Muscle of arm (tissue), 12 donors: Measurements from ENCODE around the gene ECI2. TPM values are rescaled to one million over a fixed set of nuclear protein-coding genes. Genes with fewer than 3 reads are reported as not detected.
A peak's percentile ranks its signal among the peaks of the same experiment; 100 is the strongest.
"Not testable (repeated sequence)": the region's sequence is repeated elsewhere in the genome, so short reads cannot be mapped to it uniquely, and the experiment has no call there.

Source experiments
- DNase-seq: peaks from one replicate; pipeline ENCODE4 v3.0.0-alpha.2; 2013
- polyA plus RNA-seq, 12 donors: library from polyadenylated mRNA; unstranded; fragments of 120-200 nt; gene quantifications; one replicate each; pipeline ENCODE4 v1.2.1, GENCODE V29; 2013; ENCODE audit not compliant: insufficient read length in 12 of 12

Gene ECI2
- polyA plus RNA-seq, 12 donors: 42.6 to 70.6 (median 59.7) TPM; not detected in 1

DNA sequence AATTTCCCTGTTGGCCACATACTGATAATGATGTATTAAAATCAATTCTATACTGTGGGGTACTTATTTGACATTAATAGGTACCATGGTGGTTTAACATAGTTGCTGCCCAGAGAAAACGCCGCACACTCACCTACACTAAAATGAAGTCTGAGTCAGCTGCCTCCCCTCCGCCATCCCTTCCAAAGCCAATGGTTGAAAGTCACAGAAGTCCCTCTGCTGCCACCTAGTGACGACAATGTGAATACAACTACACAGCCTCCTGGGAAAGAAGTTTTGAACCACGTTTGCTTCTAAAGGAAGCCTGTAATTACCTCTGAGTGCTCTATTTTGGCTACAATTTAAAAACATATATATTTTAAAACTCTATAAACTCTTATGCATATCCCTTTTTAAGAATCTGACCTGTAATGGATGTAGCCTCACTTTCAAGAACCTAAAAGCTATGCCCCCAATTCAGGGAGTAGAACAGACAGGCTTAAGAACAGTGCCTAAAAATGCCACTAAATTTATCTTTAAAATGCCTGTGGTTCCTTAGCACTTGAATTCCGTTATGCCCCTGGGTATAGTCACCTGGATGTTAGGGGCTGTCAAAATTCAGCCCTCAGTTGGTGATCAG is 20.6 kb upstream of the ECI2 start:
- DNase-seq: peak; percentile 85

DNA sequence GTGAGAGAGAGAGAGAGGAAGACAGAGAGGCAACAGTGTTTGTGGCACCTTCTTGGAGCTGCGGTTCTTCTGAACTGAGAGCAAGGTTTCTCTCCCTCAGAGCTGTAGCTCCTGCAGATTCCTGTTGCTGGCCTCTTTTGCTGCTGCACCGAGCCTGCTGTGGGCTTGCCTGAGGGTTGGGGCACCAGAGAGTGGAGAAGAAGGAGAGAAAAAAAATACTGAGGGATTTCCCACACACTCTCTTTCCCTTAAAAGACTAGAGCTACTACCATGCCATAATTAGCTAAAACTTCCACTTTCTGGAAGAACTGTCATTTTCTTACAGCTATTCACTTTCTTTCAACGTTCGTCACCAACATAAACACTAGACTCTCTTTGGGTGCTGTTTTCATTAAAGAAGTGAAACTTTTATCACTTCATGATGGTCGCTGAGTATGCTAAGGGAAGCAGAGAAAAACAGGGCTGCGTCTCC is 18.2 kb upstream of the ECI2 start:
- no peak for DNase-seq

DNA sequence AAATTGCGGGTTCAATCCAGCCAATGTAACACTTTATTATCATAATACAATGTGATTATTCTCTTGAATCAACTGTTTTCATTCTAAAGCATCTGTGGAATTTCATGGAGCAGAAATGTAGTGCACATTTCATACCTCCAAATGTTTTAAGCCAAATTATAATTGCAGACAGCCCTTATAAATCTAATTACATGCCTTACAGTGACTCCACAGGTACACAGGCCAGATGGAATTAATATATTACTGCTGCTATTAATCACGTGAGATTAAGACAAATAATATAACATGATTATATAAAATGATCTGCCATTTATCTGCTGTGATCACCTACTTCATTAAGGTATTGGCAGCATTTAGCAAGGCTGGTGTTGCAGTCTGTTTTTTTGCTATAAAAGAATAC is 9.7 kb upstream of the ECI2 start:
- DNase-seq: no peak

DNA sequence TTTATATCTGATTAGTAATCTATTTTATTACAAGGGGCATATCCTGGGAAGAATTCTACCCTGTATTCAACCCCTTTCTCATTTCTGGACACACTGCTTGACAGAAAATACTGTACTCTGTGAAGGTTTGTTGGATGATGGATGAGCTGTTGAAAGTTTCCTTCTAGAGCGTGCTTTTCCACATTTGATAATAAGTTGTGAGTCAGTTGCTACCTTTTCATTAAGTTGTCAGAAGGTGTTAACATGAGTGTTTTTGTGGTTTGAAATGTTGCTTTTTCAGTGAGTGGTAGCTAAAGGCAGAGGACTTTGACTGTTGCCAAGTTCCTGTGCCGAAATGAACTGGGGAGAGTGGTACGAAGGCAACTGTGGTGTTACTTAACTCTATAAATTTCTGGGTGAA is 3.9 kb upstream of the ECI2 start:
- no peak for DNase-seq

DNA sequence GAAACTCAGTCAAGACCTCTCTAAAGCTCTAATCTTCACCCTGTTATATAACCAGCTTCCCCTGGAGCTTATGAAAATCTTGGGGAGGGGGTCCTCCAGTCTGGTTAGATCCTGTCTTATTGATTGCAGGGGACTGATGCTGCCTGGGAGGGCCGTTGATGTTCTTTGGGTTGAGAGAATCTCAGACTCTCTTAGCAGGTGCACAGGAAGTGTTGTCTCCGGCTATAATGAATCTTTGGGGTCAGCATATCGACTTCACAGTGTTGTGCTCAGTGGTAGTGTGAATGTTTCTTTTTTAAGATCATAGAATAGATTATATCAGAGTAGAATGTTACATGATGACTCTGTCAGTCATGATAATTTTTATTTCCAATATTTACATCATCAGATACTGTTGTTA is 2.8 kb upstream of the ECI2 start:
- DNase-seq: no peak

DNA sequence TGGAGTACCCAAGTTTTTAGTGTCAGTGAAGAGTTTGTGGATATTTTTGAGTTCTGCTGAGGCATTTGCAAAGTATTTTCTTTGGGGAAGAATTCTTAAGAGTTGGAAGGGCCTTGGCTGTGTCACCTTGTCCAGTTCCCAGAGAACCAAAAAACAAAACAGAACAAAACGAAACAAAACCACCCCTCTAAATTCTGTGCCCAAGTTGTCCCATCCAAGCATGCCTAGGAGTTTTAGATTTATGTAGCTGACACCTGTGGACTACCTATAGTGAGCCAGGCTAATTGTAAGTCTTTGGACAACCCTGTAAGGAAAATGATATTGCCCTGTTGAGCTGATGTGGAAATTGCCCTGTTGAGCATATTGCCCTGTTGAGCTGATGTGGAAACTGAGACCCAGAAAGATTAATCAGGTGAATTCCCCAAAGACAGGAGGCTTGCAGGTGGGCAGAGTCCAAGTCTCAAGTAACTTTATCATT is 1.0 kb upstream of the ECI2 start:
- no peak for DNase-seq

DNA sequence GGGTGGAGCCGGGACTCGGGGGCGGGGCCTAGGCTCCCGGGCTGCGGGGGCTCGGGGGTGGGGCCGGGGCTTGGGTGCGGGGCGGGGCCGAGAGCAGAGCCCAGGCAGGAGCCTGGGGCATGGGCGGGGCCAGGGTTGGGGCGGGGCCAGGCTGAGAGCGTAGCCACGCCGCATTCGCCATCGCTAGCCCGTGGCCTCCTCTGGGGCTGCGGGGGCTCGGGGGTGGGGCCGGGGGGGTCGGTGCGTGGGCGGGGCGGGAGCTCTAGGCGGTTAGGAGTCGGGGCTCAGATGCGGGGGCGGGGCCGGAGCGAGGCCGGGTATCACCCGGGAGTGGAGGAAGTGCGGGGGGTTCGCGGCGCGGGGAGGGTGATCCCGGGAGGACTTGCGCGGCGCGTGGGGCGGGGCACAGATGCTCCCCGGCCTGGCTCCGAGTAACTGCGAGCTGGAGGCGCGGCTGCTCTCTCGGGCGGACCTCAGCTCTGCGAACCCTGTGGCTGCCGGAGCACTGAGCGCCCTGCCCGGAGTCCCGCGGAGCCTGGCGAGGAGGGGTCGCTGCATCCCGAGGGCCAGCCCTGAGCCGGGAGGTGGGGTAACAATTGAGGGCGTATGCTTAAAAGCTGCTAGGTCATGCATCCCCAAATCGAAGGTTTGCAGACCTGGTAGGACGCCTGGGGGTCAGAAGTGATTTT is 434 bp upstream of the ECI2 start:
- peak; percentile 95 for DNase-seq

DNA sequence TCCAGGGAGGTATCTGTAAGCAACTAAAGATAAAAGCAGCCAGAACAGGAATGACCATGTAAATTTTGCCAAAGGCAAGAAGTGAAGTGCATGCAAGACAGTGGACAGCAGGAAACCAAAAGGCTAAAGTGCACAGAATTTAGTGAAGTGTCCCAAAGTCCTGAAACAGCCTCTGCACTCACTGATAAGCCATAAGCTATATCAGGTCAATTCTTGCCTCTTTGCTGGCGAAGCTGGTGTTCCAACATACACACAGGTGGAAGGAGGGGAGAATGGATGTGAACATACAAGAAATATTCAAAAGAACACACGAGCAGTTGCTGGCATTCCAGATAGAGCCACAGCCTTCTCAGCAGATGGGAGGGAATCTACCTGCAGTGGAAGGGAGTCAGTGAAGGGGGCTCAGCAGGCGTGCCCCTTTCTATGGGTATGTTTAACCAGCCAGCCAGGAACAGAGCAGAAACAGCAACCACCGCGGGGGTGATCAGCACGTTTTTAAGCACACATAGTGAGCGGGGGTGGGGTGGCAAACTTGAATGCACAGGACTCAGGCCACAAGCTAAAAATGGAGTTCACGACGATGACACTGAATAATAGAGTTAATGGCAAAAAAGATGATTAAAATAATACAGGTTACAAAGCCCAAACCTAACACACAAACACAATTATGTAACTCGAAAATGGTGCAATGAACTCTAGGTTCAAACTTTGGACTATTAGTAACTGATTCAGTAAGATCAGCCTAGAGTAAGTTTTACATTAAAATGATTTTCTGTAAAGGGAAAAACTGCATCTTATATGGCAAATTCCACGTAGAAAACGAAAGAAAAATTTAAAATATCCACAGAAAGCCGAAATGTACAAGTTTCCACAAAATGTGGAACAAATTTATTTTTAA is 1.2 kb downstream of the ECI2 start:
- DNase-seq: peak; percentile 25

DNA sequence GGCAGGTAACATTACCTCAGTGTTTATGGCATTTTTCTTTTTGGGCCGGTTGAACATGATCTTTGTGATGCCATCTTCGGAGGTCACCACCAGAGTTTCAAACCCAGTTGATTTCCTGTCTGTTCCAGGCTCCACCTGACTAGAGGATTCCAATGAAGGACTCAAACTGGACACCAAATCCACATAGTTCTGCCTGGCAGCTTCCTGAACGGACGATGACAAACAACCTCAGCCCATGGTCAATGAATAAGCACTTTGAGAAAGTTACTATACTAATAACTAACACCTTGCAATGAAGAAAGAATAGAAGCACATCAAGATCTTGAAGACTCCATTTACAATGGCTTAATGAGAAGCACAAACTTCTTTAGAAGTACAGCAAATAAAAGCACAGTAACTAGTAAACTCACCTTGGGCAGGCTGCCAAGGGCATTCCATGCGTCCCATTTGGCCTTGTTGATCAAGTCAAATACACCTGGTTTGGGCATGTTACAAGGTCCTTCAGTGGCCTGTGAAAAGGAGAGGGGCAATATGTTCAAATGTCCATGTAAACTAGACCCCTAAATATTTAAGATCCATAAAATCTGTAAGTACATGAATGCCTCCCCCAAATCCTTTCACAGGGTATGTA is 4.9 kb downstream of the ECI2 start:
- DNase-seq: no peak

DNA sequence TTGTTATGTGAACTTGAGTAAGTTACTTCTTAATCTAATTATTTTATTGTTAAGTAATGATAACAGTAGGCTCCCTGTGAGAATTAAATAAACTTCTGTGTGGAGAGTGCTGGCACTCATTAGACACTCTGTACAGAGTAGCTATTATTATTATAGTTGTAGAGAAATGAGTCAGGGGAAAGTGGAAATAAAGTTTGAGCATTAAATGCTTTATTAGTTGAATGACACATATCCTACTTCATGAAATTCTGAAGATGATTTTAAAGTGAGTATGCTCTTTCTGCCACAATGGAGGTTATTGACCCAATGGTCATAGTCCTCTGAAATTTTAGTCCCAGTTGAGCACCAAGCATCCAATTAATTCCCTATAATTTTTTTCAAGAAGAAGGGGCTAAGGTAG is 5.9 kb downstream of the ECI2 start:
- no peak for DNase-seq

DNA sequence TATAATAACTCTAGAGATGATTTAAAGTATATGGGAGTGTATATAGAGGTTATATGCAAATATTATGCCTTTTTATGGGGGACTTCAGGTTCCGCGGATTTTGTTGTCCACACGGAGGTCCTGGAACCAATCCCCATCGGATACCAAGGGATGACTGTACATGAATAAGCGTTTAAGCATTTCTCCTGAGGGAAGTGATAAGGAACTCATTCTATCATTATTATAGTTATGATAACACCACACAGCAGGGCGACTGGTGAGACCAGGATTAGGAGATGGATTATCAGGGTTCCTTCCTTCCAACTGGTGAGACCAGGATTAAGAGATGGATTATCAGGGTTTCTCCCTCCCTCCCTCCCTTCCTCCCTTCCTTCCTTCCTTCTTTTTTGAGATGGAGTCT is 6.6 kb downstream of the ECI2 start:
- no peak for DNase-seq

DNA sequence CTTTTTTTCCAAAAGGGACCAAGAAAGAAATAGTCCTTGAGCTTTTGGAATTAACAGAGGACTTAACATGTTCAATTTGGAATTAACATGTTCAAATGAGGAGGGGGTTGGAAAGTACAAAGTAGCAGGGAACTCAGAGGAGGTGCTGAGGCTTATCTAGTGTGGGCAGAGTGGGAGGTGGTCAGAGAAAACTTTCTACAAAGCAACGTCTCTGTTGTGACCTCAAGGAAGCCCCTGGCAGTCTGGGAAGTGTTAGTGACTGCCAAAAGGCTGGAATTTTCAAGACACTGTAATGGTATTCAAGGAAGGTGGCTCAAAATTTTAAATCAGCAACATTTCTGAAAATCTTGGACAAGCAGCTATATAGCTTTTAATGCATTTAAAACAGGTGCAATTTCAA is 7.3 kb downstream of the ECI2 start:
- no peak for DNase-seq

DNA sequence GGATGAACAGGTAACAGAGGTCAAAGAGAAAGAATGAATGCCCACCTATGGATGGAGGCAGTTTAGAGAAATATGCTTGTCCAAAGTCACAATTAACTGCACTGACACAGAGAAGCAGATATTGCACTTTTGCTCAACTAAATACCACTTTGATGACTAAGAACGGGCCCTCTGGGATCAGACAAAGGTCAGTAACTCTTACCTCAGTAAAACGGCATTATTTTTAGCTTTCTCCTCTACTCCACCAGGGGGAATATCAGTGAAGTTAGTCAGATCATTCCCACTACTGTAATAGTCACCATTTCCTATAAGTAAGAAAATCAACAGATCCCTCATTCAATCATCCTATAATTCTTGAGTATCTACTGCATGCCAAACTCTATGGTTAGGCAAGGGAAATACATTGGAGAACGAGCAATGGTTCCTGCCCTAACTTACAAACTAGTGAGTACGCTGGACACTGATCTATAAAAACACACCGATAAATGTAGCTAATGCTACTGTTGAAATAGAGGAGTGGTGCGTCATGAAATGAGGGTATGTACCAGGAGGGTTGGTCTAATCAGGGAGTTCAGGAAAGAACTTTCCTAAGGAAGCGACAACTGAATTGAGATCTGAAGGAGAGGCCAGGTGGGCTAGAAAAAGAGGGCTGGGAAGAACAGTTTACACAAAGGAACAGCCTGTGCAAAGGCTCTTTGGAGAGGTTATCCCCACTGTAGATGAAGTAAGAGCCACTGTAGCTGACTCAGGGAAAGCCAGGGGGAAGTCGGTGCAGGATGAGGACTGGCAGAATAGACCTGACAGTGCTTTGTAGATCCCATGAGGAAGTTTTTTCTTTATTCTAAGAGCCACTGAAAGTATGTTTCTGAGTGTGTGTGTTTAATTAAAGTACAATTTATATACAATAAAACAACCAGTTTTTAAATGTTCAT is 9.2 kb downstream of the ECI2 start:
- no peak for DNase-seq

DNA sequence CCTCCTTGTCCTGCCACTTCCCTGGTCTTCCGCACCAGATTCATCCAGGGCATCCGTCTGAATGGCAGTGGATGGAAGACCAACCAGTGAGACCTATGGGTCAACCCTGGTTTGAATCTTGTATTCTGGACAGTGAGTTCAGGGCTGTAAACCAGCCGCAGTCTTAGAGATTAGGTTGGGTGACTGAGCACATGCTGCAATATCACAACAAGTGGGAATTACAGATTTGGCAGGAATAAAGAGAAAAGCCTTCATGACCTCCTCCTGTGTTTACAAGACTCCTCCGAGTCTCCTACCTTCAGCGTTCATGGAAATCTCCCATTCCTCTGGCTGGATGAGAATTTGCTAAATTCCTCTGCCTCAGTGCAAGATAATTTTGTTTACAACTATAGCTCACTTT is 9.9 kb downstream of the ECI2 start:
- no peak for DNase-seq

DNA sequence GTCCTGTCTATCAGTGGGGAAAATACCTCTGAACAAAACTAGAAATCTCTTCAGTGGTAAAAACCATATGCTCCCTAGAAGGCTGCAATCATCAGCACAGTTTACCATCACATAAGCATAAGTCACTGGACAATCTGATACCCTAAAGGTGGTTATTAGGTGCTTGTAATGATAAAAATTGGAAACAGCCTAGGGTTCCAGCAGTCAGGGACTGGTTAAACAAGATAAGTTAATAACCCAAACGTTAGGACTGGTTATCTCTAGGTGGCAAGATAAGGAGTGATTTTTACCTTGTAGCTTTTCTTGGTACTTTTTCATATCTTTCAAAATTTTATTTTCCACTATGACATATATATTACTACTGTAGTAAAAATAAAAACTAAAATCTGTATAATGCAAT is 11.0 kb downstream of the ECI2 start:
- no peak for DNase-seq

DNA sequence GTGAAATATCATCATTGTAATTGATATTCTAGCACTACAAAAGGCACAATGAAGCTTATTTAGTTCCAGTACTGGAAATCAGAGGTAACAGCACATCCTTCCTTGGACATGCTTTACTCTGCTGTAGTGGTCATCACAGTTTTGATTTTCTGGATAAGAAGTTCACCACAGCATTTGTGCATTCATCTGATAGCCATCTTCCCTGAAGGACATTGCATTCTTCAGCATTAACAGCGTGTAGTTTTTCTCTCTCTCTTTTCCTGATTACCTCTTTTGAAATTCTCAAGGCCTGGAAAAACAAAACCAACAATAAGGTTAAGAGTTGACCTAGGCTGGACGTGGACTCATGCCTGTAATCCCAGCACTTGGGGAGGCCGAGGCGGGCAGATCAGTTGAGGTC is 19.6 kb downstream of the ECI2 start:
- DNase-seq: no peak

DNA sequence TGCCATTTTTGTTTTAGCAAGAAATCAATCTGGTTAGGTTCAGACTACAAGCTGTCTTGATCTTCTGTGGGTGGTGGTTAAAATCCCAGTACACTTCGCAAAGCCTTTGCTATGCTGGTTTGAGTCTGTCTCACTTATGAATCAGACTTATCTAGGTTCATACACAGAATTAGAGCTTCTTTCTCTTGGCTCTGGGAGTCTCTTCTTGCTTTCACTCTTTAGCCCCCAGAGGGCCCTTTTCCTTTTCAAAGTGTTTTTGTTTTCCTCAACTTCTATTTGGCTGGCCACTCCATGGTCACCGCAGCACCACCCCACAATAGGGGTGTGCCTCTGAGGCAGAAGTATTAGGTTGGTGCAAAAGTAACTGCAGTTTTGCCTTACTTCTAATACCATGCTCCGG is 21.3 kb downstream of the ECI2 start:
- no peak for DNase-seq

DNA sequence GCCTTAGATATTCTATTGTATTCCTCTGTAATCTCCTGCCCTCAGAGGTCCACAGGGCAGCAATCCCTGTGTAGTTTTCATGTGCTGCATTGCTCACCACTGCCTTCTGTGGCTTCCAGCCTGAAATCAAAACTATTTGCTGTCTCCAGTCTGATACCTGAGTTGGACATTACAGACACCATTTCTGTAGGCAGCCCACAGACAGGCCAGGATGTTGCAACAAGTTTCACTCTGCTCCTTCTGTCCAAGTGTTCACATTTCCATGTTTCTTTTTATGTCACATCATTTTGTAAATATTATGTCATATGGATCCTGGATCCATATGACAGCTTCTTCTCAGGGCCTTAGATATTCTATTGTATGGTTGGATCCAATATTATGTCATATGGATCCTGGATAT is 21.7 kb downstream of the ECI2 start:
- no peak for DNase-seq

DNA sequence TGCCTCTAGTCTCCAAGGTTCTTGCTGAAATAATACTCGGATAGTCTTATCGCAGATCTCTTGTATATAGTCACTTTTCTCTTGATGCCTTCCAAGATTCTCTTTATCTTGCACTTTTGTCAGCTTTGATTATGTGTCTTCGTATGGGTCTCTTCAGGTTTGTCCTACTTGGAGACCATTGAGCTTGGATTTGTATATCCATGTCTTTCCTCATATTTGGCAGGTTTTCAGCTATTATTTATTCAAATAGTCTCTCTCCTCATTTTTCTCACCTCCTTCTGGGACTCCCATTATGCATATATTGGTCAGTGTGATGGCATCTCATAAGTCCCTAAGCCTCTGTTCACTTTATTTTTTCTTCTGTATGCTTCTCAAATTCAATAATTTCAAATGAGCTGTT is 23.0 kb downstream of the ECI2 start:
- no peak for DNase-seq

DNA sequence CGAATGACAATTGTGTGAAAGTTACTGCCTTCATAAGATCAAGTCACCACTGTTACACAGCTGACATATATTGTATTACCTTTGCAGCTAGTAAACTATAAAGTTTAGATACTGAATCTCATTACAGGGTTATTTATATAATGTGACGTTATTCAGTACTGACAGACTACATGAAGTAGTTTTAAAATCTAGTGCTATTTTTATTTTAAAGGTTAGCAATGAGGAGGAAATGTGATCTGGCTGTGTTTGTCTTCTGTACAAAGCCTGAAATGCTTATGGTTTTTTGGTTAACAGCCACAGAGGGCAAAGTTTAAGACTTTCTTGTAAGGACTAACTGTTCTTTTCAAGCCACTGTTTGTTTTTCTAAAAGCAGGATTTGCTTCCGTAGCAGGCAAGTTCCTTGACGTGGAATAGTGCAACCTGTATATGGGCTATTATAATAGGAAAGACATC is 26.0 kb downstream of the ECI2 start:
- DNase-seq: not testable (repeated sequence)

DNA sequence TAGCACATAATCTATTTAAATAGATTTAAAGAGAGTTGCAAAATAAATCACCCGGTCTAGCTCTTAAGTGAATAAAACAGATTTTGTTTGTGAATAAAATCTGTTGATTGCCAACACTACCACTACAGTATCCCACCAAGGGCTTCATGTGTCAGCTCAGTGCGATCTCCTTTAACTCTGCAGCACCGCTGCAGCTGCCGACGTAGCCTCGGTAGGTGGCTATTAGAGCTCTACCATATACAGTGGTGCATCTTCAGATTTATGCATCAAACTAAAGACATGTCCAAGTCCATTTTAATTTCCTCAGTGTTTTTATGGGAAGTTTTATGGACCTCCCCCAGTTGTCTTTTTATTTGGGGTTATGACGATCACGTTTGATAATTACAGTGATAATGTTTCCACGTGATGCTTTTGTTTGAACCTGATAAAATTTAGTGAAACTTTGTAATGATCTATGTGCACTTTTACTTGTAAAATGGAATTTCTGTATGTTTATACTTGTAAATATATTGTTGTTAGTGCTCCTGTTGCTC is 26.7 kb downstream of the ECI2 start:
- no peak for DNase-seq
